ENCODE data around the gene DDX59. TPM values are rescaled to one million over a fixed set of nuclear protein-coding genes. Genes with fewer than 3 reads are reported as not detected.

Gene DDX59
- total and polyA plus RNA-seq, 10 of the 15 experiments (the other 5 are each of a cell fraction or from before 2014, with no cell fraction given), result 17.3 to 42.1 (median 23.6) TPM

DNA sequence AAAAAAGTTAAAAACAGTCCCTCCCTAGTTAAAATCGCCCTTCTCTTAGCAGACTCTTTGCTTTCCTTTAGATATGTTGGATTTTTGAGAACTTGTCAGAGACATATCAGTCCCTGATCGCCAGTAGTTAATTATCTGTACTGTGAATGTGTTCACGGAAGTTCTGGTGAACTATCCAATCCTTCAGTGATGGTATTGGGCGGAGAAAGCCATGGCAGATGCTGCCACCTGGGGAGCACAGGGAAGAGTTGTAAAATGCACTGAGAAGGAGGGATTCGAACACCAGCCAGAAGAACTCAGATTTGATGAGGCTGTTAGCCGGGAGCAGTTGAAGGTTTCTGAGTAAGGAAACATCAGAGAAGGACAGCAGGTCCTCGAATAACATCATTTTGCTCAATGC, 31.6 kb downstream of the DDX59 start:
- POLR2A ChIA-PET, result interaction anchor here (0.6 to 4.2 kb wide), 3 partner anchors 11 to 32 kb away, joined by 3 to 14 read pairs (median 3); partner anchors contain the start of gene DDX59
- CTCF ChIA-PET, result interaction anchor here (3.3 kb wide), 1 partner anchor 16 kb away, joined by 13 read pairs; no protein-coding TSS in a partner anchor
- Histone ChIP-seq H3K9ac (ENCODE audit: control insufficient read depth, insufficient read depth, low read length) (no peak overlapping the region), H3K79me2 (ENCODE audit: control insufficient read depth, insufficient read depth, low read length) (no peaks in the 10 kb centered on the region), H3K27ac (ENCODE audit: control insufficient read depth, insufficient read depth) (no peak overlapping the region), H3K36me3 (ENCODE audit: control insufficient read depth in 2 of 2, insufficient read depth in 2 of 2, low read length in 1 of 2) (no peaks in the 10 kb centered on the region; a peak in 1 of 4 replicates), H3K4me2 (ENCODE audit: control insufficient read depth, insufficient read depth) (no peak overlapping the region), H3K27me3 (replicated peaks in 1 of 2; ENCODE audit: control insufficient read depth in 2 of 2, insufficient read depth in 2 of 2, low read length in 1 of 2) (no peaks in the 10 kb centered on the region), H3K4me1 (ENCODE audit: control insufficient read depth, insufficient read depth, low read length) (peaks cover 17% of the 10 kb centered on the region), H3K4me3 (no peak overlapping the region), H2AFZ (ENCODE audit: control insufficient read depth, low read depth, low read length) (no peak overlapping the region), H4K20me1 (ENCODE audit: control insufficient read depth, insufficient read depth) (no peaks in the 10 kb centered on the region), H3K9me3 (replicated peaks; ENCODE audit: control insufficient read depth, insufficient read depth, low read length) (no peaks in the 10 kb centered on the region)
- 98% methylated on average over 7 of the region's 7 CpGs for WGBS (ENCODE audit: insufficient coverage, insufficient replicate concordance, low lambda C conversion rate, missing lambda C conversion rate)
- intact Hi-C loops (cut with micrococcal nuclease; ENCODE audit: unreplicated experiment) (no loop called here), in situ Hi-C loops (cut with MboI) (no loop called here)
- SMC1A ChIA-PET (ENCODE audit: uncharacterized antibody, unreplicated experiment), result interaction anchor here (0.8 kb wide), 1 partner anchor 11 kb away, joined by 4 read pairs; no protein-coding TSS in a partner anchor
- TF ChIP-seq SPI1 (IDR thresholded peaks at IDR 0.05; ENCODE audit: borderline replicate concordance, insufficient read depth, low read depth, low read length), result no peak
- no TSS peak for BruUV-seq (replicated peaks)
- RAD21 ChIA-PET (ENCODE audit: unreplicated experiment), result interaction anchor here (1.6 kb wide), 1 partner anchor 16 kb away, joined by 4 read pairs; no protein-coding TSS in a partner anchor
- no peak for ATAC-seq
- FAIRE-seq, result no peak
- DNase-seq (ENCODE audit: low read depth, low spot score), result no peak

DNA sequence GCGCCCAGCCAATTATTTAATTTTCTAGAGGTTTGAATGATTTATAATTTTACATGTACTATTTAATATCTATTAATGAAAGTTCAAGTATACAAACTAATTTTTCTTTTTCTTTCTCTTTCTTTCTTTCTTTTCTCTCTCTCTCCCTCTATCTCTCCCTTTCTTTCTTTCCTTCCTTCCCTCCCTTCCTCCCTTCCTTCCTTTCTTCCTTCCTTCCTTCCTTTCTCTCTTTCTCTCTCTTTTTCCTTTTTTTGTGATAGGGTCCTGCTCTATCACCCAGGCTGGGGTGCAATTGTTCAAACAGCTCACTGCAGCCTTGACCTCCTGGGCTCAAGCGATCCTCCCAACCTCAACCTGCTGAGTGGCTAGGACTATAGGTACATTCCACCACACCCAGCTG, 33.0 kb downstream of the DDX59 start:
- H3K9ac ChIP-seq (ENCODE audit: control insufficient read depth, insufficient read depth, low read length), result no peak overlapping the region
- no peaks in the 10 kb centered on the region for H4K20me1 ChIP-seq (ENCODE audit: control insufficient read depth, insufficient read depth)
- ChIA-PET CTCF (interaction anchor here (1.1 to 2.0 kb wide), 5 partner anchors 8 to 166 kb away, joined by 4 to 5 read pairs (median 4); partner anchors contain the start of gene DDX59), SMC1A (ENCODE audit: uncharacterized antibody, unreplicated experiment) (interaction anchor here (0.7 to 3.6 kb wide), 3 partner anchors 8 to 365 kb away, joined by 3 to 18 read pairs (median 3); no protein-coding TSS in a partner anchor), RAD21 (ENCODE audit: unreplicated experiment) (interaction anchor here (0.7 kb wide), 1 partner anchor 57 kb away, joined by 3 read pairs; no protein-coding TSS in a partner anchor), POLR2A (interaction anchor here (1.1 kb wide), 1 partner anchor 33 kb away, joined by 3 read pairs; the partner anchor contains the start of gene DDX59)
- no peak overlapping the region for H3K4me3 ChIP-seq
- H3K36me3 ChIP-seq (ENCODE audit: control insufficient read depth in 2 of 2, insufficient read depth in 2 of 2, low read length in 1 of 2), result no peaks in the 10 kb centered on the region
- BruUV-seq (replicated peaks), result no TSS peak
- in situ Hi-C loops (cut with MboI), result no loop called here
- 100% methylated on average over 2 of the region's 2 CpGs for WGBS (ENCODE audit: insufficient coverage, insufficient replicate concordance, low lambda C conversion rate, missing lambda C conversion rate)
- no peak overlapping the region for H3K4me2 ChIP-seq (ENCODE audit: control insufficient read depth, insufficient read depth)
- H3K79me2 ChIP-seq (ENCODE audit: control insufficient read depth, insufficient read depth, low read length), result no peaks in the 10 kb centered on the region
- no peaks in the 10 kb centered on the region for H3K9me3 ChIP-seq (replicated peaks; ENCODE audit: control insufficient read depth, insufficient read depth, low read length)
- ATAC-seq (no peak), FAIRE-seq (no peak), DNase-seq (ENCODE audit: low read depth, low spot score) (no peak)
- H3K4me1 ChIP-seq (ENCODE audit: control insufficient read depth, insufficient read depth, low read length), result peaks cover 17% of the 10 kb centered on the region
- H3K27ac ChIP-seq (ENCODE audit: control insufficient read depth, insufficient read depth), result no peak overlapping the region
- H3K27me3 ChIP-seq (replicated peaks in 1 of 2; ENCODE audit: control insufficient read depth in 2 of 2, insufficient read depth in 2 of 2, low read length in 1 of 2), result no peaks in the 10 kb centered on the region
- no peak overlapping the region for H2AFZ ChIP-seq (ENCODE audit: control insufficient read depth, low read depth, low read length)
- intact Hi-C loops (cut with micrococcal nuclease; ENCODE audit: unreplicated experiment), result no loop called here
- TF ChIP-seq HDAC2 (IDR thresholded peaks at IDR 0.05) (no peak), SMC3 (IDR thresholded peaks at IDR 0.05; ENCODE audit: borderline replicate concordance, low read length) (no peak), FOS (IDR thresholded peaks at IDR 0.05; ENCODE audit: borderline replicate concordance, extremely low read depth, insufficient read length) (no peak), NR2F1 (conservative IDR thresholded peaks at IDR 0.05) (no peak), BCL11A (IDR thresholded peaks at IDR 0.05; ENCODE audit: low read depth, low read length) (no peak), CREB1 (IDR thresholded peaks at IDR 0.05; ENCODE audit: low read depth) (no peak), KLF5 (IDR thresholded peaks at IDR 0.05; ENCODE audit: partially characterized antibody) (no peak), CREM (IDR thresholded peaks at IDR 0.05; ENCODE audit: low read depth) (no peak), CHD1 (IDR thresholded peaks at IDR 0.05; ENCODE audit: low read depth, low read length) (no peak), CHD4 (IDR thresholded peaks at IDR 0.05) (no peak), PAX5 (IDR thresholded peaks at IDR 0.05; ENCODE audit: borderline replicate concordance, low read depth, low read length) (no peak), NFIC (IDR thresholded peaks at IDR 0.05; ENCODE audit: low read depth, low read length) (no peak)
- TF ChIP-seq, protein P1, sequence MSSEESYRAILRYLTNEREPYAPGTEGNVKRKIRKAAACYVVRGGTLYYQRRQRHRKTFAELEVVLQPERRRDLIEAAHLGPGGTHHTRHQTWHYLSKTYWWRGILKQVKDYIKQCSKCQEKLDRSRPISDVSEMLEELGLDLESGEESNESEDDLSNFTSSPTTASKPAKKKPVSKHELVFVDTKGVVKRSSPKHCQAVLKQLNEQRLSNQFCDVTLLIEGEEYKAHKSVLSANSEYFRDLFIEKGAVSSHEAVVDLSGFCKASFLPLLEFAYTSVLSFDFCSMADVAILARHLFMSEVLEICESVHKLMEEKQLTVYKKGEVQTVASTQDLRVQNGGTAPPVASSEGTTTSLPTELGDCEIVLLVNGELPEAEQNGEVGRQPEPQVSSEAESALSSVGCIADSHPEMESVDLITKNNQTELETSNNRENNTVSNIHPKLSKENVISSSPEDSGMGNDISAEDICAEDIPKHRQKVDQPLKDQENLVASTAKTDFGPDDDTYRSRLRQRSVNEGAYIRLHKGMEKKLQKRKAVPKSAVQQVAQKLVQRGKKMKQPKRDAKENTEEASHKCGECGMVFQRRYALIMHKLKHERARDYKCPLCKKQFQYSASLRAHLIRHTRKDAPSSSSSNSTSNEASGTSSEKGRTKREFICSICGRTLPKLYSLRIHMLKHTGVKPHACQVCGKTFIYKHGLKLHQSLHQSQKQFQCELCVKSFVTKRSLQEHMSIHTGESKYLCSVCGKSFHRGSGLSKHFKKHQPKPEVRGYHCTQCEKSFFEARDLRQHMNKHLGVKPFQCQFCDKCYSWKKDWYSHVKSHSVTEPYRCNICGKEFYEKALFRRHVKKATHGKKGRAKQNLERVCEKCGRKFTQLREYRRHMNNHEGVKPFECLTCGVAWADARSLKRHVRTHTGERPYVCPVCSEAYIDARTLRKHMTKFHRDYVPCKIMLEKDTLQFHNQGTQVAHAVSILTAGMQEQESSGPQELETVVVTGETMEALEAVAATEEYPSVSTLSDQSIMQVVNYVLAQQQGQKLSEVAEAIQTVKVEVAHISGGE (CRISPR knock-in tag; IDR thresholded peaks at IDR 0.05), result no peak
- TF ChIP-seq, protein P2, sequence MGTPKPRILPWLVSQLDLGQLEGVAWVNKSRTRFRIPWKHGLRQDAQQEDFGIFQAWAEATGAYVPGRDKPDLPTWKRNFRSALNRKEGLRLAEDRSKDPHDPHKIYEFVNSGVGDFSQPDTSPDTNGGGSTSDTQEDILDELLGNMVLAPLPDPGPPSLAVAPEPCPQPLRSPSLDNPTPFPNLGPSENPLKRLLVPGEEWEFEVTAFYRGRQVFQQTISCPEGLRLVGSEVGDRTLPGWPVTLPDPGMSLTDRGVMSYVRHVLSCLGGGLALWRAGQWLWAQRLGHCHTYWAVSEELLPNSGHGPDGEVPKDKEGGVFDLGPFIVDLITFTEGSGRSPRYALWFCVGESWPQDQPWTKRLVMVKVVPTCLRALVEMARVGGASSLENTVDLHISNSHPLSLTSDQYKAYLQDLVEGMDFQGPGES (IDR thresholded peaks at IDR 0.05), result no peak

All from GM12878 (cell line).